NCI-H526 (cell line): ENCODE results near the gene PPP1R14B.

ENCODE experiments used
- DNase-seq, 2 experiments: peaks; one replicate each; lab custom pipeline; 2025; lab: John Stamatoyannopoulos, UW

PPP1R14B gene

DNA sequence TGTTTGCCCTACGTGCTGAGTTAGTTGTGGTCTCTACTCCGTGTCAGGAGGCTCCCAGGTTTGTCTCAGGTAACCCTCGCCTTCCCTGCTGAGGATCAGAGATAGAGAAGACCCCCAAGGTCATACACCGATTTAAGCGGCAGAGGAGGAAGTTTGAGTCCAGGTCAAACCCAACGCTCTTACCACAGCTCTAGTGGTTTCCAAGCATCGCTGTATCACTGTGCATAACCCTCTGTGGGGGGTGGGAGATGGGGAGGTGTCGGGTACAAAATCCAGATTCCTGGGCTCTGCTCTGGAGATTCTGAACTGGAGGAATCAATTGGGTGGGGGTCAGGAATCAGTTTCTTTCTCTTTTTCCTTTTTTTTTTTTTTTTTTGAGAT lies 15.8 kb downstream of the PPP1R14B start:
- no peak for DNase-seq

DNA sequence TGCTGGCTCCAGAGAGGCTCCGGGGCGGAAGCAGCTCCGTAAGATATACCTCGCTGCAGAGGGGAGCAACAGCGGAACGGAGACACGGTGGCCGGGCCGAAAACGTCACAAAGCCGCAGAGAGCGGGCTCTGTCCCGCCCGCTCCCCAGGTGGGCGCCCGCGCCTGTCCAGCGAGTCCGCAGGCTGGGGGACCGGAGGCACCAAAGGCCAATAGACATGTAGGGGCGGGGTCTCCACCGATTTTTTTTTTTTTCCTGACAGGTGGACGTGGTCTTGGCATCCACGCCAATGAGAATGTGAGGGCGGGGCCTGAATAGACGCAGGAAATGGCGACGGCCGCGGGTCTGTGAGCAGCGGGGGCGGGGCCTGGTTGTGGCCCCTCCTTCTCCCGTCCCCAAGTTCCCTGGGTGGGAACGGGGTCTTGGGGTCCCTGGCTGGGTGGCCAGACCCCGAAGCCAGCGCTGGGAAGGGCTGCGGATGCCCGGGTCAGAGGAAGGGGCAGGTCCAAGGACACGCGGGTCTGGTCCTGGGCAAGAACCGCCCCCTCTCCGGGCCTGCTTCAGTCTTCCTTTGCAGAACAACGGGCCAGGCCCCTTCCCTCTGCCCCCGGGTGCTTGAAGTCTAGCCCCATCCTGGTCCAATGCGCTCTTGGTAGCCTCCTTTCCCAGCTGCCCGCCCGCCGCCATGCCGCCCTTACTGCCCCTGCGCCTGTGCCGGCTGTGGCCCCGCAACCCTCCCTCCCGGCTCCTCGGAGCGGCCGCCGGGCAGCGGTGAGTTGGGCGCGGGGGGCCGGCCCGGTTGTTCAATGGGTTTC lies 16.4 kb downstream of the PPP1R14B start, which contains the start of gene DNAJC4:
Gene DNAJC4 (plus strand): TSS at position 378 of the 814 bp plus-strand sequence. CDS start 307 bp downstream, at position 685.
- peak; percentile 91 to 99 for DNase-seq

DNA sequence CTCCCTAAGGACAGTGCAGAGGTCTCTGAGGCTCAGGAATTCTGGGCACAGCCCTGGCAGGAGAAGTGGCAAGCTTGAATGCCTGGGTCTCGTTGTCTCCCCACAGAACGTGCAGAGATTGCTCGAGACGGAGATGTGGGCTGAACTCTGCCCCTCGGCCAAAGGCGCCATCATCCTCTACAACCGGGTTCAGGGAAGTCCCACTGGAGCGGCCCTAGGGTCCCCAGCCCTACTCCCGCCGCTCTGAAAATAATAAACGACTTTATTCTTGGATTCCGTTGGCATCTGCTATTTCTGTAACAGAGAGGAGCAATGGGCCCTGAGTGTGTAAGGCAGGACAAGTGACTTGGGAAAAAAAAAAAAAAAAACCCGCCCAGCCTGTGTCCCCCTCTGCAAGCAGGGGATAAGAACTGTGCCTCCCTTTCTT lies 17.0 kb downstream of the PPP1R14B start:
- DNase-seq, result no peak

DNA sequence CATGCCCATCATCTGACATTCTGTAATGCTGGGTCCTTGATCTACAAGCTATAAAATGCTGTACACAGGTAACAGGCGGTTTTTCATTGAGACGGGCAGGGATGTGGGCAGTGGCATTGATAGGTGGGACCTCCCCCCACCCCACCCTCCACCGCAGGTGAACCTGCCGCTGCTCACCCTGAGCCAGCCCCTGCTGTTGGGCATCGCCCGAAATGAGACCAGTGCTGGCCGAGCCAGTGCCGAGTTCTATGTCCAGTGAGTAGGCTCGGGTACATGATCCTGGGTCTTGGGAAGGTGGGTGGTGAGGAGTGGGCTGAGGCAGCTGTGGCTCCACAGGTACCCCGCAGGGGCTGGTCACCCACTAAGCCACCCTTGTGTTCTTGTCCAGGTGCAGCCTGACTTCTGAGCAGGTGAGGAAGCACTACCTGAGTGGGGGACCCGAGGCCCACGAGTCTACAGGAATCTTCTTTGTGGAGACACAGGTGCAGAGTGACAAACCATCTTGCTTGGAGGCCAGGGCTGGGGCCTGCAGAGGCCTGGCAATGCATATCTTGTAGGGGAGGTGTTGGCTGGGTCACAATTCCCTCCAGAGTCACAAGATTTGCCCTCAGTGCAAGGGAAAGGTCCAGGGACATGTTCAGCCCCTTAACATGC lies 17.5 kb downstream of the PPP1R14B start:
- no peak for DNase-seq

DNA sequence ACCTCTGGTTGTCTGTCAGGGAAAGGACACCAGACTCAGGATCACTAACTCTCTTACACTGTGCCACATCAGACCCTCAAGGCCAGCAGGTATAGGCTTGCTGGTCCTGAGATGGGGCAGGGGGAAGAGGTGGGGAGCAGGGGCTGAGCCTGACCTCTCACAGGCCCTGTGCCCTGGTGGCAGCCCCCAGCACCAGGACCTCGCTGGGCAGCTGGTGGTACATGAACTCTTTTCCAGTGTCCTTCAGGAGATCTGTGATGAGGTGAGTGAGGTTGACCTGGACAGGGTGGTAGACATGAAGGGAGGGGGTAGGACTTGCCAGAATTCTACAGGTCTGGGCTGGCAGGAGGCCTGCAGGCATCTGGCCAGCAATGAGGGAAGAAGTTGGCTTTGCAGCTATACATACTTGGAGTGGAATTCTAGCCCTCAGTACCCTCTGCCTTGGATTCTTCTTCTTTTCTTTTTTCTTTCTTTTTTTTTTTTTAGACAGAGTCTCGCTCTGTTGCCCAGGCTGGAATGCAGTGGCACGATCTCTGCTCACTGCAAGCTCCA lies 19.3 kb downstream of the PPP1R14B start:
- DNase-seq, result no peak

DNA sequence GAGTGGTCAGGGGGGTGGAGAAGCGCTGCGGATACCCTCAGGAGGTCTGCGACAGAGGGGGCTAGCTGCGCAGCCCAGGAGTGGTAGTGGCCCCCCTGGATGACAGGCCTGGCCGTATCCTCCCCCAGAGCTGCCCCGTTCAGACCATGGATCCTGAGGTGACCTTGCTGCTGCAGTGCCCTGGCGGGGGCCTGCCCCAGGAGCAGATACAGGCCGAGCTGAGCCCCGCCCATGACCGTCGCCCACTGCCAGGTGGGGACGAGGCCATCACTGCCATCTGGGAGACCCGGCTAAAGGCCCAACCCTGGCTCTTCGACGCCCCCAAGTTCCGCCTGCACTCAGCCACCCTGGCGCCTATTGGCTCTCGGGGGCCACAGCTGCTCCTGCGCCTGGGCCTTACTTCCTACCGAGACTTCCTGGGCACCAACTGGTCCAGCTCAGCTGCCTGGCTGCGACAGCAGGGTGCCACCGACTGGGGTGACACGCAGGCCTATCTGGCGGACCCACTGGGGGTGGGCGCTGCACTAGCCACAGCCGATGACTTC lies 20.2 kb downstream of the PPP1R14B start:
- DNase-seq, result peak in 1 of 2 experiments; percentile 67

DNA sequence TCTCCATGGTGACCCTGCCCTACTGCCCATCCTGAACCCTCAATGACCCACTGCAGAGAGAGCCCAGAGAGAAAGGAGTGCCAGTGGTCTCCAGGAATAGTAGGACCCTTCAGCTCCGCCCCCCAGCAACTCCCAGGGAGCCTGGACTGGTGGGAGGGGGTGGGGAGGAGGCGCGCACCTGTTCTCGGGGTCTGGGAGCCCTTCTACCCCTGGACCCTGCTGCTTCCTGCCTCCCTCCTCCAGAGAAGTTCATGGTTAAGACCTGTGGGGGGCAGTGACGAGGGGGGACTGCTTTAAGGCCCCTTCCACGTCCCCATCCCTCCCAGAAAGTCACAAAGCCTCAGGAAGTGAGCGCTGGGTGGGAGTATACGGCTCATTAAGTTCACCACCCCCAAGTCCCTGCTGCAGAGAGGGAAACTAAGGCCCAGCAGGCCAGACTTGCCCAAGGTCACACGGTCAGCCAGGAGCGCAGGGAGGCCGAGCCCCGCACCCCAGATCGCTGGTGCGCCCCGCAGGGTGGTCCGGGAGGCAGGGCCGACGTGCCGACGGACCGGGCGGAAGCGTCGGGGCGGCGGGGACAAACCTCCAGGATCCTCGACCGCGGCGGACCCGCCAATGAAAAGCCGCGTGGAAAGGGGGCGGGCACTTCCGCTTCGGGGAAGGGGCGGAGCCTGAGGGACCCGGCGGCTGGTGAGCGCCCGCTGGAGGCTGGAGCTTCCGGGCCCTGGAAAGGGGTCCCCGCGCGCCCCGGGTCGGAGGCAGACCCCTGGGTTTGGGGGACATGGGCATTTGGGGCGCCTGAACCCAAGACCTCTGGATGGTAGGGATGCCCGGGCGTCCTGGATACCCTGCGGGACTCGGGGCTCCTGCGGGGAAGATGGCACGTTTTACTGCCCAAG lies 20.9 kb downstream of the PPP1R14B start, which contains the start of the genes NUDT22 and TRPT1:
Gene NUDT22 (plus strand): TSS at position 667 of the 899 bp plus-strand sequence. CDS start 379 bp downstream, outside the sequence.
Gene TRPT1 (minus strand): TSS at position 579 of the 899 bp plus-strand sequence. CDS start 326 bp downstream, at position 253.
- peak; percentile 64 to 94 for DNase-seq

DNA sequence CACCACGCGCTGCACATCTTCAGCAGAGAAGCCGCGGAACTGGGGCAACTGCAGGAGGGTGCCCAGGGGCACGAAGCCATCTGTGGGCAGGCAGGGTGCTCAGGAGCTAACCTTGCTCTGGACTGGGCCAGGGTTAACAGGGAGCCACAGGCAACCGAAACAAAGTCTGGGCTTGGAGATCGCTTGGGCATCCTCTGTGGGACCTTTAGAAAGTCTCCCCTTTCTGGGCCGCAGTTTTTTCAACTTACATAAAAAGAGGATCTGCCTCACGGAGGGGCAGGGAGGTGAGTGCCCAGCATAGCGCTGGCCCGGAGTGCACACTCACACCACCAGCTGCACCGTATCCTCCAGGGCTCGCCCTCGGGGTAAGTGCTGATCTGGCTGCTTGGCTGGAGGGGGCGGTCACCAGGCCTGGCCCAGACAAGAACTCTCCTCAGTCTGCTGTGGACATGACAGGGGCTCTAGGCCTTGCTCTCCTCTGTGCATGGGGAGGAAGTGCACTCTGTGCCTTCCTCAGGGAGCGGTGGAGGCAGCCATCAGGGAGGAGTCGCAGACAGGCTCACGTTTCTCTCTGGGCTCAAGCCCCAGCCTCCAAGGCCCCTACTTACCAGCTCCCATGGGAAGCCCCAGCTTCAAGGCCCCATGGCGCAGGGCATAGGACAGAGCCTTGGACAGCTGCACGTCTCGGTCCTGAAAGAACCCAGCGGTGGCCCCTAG lies 21.7 kb downstream of the PPP1R14B start:
- no peak for DNase-seq

DNA sequence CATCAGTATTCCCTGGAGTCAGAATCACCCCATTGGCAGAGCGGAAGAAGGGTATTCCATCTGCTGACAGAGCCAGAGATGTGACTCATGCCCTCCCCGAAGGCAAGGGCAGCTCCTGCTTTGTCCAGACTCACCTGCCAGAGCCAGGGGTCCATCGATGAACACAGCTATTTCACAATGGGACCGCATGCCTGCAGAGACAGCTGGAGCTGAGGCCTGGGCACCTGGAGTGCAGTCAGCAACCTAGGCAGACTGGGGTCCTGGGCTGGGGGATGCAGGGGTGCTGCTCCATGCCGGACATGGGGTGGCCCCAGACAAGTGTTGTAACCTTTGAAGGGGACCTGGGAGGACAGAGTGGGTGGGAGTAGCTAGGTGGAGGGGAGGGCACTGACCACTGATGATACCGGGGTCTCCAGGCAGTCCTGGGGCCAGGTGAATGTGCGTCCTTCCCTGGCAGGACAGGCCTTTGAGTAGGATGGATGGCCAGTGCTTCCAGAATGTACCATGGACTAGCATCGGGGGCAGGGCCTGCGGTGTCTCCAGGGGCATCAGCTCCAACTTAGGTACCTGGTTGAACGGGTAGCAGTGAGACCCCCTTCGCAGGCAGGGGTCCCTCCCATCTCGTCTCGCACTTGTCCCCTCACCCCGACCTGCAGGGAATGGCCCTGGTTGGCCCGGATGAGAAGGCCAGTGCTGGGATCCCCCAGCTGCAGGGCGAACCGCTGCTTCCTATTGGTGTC lies 22.4 kb downstream of the PPP1R14B start:
- no peak for DNase-seq

DNA sequence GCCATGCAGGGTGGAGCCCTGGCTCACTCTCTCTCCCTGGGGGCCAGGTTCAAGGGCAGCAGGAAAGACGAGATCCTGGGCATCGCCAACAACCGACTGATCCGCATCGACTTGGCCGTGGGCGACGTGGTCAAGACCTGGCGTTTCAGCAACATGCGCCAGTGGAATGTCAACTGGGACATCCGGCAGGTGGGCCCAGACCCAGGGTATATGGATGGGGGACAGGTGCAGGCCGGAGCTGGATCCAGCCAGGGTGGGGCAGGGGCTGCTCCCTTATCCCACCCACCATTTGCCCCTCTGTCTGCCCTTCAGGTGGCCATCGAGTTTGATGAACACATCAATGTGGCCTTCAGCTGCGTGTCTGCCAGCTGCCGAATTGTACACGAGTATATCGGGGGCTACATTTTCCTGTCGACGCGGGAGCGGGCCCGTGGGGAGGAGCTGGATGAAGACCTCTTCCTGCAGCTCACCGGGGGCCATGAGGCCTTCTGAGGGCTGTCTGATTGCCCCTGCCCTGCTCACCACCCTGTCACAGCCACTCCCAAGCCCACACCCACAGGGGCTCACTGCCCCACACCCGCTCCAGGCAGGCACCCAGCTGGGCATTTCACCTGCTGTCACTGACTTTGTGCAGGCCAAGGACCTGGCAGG lies 23.6 kb downstream of the PPP1R14B start:
- DNase-seq, result peak; percentile 18 to 69

DNA sequence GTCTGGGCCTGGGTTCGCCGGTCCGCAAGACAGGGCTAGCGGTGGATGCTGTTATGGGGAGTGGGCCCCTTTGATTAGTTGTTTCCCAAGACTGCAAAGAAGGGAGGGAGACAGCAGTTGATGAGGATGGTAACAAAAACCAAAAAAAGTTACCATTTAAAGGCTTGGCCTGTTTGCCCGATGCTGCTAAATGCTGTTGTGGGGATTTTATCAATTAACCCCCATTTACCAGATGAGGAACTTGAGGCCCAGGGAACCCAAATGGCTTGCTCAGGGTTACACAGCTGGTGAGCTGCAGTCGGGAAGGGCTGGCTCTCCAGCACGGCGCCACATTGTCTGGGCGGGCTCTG lies 24.1 kb downstream of the PPP1R14B start:
- DNase-seq, result no peak

DNA sequence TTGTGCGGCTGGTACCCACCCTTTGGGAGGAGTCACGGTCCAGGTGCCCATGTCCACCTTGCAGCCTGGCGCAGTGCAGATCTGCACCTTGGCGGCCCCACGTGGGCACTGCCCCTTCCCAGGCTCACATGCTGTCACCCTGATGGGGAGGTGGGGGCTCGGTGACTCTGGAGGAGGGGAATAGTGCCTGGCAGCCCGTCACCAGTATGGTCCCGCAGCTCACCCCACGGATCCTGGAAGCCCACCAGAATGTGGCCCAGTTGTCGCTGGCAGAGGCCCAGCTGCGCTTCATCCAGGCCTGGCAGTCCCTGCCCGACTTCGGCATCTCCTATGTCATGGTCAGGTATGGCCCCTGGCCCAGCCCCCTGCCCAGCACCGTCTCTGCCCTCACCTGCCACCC lies 25.9 kb downstream of the PPP1R14B start:
- no peak for DNase-seq

DNA sequence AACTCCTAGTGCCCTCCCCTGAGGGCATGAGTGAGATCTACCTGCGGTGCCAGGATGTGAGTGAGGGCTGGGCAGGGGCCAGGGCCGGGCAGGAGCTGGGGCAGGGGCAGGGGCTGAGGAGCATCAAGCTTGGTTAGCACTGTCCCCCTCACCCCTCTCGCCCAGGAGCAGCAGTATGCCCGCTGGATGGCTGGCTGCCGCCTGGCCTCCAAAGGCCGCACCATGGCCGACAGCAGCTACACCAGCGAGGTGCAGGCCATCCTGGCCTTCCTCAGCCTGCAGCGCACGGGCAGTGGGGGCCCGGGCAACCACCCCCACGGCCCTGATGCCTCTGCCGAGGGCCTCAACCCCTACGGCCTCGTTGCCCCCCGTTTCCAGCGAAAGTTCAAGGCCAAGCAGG lies 26.5 kb downstream of the PPP1R14B start:
- no peak for DNase-seq

DNA sequence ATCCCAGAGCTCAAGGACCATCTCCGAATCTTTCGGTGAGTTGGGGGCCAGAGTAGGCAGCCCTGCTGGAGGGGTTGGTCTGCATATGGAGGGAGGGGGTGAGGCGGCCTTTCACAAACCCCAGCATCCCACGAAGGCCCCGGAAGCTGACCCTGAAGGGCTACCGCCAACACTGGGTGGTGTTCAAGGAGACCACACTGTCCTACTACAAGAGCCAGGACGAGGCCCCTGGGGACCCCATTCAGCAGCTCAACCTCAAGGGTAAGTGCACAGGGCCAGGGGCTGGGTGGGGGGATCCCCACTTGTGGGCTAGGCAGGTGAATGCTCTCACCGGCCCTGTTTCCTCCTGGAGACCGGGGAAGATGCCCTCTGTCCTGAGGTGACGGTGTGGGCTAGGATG lies 27.0 kb downstream of the PPP1R14B start:
- no peak for DNase-seq

DNA sequence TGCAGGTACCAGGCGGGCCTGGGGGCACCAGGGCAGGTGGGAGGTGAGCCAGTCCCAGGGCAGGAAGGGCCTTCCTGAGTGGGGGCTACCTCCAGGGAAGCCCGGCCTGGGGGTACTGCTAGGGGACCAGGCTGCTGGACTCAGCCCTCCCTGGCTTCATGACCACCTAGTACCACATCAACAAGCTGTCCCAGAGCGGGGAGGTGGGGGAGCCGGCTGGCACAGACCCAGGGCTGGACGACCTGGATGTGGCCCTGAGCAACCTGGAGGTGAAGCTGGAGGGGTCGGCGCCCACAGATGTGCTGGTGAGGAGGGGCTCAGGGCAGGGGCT lies 27.4 kb downstream of the PPP1R14B start:
- no peak for DNase-seq

DNA sequence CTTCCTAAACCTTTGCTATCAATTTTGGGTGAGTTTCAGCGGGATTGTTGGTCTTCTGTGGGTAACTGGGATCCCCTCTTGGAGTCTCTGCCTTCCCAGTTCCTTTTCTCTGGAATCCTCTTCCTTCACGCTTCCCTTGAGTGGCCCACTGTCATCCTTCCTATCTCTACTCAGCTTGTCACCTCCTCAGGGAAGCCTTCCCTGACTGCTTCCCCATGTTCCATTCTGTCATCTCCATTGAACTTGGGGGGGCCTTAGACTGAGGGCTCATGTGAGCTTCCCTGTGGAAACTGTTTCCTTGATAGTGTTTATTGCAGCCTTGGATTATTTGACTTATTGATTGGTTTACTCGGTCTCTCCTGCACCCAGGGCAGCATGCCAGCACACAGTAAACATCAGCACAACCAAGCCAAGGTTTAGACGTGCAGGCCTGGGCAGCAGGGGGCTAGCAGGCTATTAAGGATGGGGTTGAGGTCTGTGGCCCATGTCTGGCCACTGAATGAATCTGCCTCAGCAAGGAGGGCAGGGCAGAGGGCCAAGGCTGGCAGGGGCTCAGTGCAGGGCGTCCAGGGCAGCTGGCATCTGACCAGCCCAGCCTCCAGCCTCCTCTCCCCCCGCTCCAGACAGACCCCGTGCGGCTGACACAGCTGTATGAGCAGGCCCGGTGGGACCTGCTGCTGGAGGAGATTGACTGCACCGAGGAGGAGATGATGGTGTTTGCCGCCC lies 28.0 kb downstream of the PPP1R14B start:
- no peak for DNase-seq

DNA sequence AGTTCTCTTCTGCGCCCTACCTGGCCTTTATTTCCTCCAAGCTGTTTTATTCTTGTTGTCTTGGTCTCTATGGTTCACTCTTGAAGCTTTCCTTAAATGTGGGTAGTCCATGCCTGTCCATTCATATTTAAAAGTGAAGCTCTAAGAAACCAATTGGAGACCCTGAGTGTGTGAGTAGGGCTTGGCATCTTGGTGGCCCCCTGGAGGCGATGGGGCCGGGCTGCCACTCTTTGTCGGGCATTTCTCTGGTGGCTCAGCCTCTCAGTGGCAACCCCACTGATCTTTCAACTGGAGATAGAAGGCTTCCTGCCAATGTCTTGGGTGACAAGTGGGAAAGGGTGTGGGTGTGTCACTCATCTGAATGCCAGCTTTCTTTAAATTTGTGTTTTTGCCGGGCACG lies 29.9 kb downstream of the PPP1R14B start:
- no peak for DNase-seq

DNA sequence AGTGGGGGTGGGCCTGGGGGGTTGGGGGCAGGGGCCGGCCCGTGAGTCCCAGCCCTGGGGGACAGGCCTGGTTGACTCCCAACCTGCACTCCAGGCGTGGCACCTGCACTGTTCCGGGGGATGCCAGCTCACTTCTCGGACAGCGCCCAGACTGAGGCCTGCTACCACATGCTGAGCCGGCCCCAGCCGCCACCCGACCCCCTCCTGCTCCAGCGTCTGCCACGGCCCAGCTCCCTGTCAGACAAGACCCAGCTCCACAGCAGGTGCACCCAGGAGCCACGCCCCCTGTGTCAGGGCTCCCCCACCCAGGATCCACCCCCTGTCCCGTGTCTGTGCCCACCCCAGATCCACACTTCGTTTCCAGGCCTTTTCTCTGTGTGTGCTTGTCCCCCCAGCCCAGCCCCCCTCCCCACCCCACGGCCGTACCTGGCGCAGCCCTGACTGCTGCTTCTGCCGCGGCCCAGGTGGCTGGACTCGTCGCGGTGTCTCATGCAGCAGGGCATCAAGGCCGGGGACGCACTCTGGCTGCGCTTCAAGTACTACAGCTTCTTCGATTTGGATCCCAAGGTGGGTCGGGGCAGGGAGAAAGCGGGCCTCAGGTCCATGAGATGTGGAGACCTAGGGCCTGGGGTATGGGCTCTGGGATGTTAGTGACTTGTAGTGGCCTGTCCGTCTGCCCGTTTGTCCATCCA lies 35.4 kb downstream of the PPP1R14B start:
- DNase-seq, result no peak
